ENCODE measurements around the gene TMED1. TPM values are rescaled to one million over a fixed set of nuclear protein-coding genes. Genes with fewer than 3 reads are reported as not detected.

The TMED1 gene
- total and polyA plus RNA-seq, 2 experiments from 2014 or later, result 29.7 to 37.2 TPM

DNA sequence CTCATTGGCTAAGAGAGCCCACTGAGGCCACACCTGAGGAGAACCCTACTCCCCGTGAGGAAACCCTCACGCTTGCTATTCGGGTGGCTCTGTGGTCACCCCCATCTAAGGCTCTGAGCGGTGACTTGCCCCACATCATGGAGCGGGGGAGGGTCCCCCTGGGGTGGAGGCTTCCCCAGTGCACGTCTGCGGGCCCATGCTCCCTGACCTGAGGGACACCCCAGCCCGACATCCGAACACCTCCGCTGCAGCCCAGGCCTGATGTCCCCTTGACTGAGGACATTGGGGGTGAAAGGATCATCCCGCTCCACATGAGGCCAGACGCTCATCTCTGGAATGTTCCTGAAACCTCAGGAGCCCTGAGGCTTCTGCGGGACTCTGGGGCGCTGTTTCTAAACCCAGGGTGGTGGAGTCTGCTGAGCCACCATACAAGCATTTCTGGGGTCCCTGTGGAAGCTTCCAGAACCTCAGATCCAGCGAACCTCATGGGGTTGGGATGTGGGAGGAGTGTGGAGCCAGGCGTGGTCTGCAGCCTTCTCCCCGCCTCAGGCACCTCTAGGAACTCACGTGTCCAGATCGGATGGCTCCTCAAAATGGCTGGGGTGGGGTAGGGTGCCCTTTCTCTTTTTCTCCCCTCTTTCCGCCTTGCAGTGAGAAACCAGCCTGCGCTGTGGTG, 19.9 kb downstream of the TMED1 start:
- Mint-ChIP-seq H3K27me3 (ENCODE audit: insufficient read depth, low read depth, poor library complexity) (peaks cover 20% of the 10 kb centered on the region), H3K4me3 (no peak overlapping the region), H3K4me1 (no peaks in the 10 kb centered on the region), H3K9me3 (no peaks in the 10 kb centered on the region), H3K27ac (peak overlapping the region; percentile 91), H3K36me3 (ENCODE audit: low read depth) (peaks cover 30% of the 10 kb centered on the region)
- Histone ChIP-seq H3K36me3 (ENCODE audit: insufficient read depth) (no peaks in the 10 kb centered on the region), H4K20me1 (replicated peaks; ENCODE audit: insufficient read depth) (no peaks in the 10 kb centered on the region), H3K79me2 (replicated peaks; ENCODE audit: insufficient read depth) (no peaks in the 10 kb centered on the region), H3K27me3 (ENCODE audit: insufficient read depth) (no peaks in the 10 kb centered on the region), H3K4me2 (no peak overlapping the region), H3K9me2 (ENCODE audit: insufficient read depth) (no peaks in the 10 kb centered on the region), H2AFZ (no peak overlapping the region), H3F3A (replicated peaks; ENCODE audit: low read depth) (no peaks in the 10 kb centered on the region), H3K4me1 (ENCODE audit: insufficient read depth) (no peaks in the 10 kb centered on the region), H3K27ac (ENCODE audit: low read depth) (peak overlapping the region; percentile 45; the same call in 1 of the 2 replicates), H3K4me3 (no peak overlapping the region)
- TF ChIP-seq, protein P1, sequence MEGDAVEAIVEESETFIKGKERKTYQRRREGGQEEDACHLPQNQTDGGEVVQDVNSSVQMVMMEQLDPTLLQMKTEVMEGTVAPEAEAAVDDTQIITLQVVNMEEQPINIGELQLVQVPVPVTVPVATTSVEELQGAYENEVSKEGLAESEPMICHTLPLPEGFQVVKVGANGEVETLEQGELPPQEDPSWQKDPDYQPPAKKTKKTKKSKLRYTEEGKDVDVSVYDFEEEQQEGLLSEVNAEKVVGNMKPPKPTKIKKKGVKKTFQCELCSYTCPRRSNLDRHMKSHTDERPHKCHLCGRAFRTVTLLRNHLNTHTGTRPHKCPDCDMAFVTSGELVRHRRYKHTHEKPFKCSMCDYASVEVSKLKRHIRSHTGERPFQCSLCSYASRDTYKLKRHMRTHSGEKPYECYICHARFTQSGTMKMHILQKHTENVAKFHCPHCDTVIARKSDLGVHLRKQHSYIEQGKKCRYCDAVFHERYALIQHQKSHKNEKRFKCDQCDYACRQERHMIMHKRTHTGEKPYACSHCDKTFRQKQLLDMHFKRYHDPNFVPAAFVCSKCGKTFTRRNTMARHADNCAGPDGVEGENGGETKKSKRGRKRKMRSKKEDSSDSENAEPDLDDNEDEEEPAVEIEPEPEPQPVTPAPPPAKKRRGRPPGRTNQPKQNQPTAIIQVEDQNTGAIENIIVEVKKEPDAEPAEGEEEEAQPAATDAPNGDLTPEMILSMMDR (conservative IDR thresholded peaks at IDR 0.05; ENCODE audit: low read depth in 2 of 2), result no peak
- TF ChIP-seq, protein P2, sequence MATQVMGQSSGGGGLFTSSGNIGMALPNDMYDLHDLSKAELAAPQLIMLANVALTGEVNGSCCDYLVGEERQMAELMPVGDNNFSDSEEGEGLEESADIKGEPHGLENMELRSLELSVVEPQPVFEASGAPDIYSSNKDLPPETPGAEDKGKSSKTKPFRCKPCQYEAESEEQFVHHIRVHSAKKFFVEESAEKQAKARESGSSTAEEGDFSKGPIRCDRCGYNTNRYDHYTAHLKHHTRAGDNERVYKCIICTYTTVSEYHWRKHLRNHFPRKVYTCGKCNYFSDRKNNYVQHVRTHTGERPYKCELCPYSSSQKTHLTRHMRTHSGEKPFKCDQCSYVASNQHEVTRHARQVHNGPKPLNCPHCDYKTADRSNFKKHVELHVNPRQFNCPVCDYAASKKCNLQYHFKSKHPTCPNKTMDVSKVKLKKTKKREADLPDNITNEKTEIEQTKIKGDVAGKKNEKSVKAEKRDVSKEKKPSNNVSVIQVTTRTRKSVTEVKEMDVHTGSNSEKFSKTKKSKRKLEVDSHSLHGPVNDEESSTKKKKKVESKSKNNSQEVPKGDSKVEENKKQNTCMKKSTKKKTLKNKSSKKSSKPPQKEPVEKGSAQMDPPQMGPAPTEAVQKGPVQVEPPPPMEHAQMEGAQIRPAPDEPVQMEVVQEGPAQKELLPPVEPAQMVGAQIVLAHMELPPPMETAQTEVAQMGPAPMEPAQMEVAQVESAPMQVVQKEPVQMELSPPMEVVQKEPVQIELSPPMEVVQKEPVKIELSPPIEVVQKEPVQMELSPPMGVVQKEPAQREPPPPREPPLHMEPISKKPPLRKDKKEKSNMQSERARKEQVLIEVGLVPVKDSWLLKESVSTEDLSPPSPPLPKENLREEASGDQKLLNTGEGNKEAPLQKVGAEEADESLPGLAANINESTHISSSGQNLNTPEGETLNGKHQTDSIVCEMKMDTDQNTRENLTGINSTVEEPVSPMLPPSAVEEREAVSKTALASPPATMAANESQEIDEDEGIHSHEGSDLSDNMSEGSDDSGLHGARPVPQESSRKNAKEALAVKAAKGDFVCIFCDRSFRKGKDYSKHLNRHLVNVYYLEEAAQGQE (IDR thresholded peaks at IDR 0.05; ENCODE audit: unreplicated experiment), result no peak
- no peak for TF ChIP-seq JUNB (IDR thresholded peaks at IDR 0.05; ENCODE audit: unreplicated experiment)
- no peak for TF ChIP-seq EZH2phosphoT487 (IDR thresholded peaks at IDR 0.05; ENCODE audit: unreplicated experiment)
- no peak for TF ChIP-seq ZNF114 (CRISPR knock-in tag; IDR thresholded peaks at IDR 0.05)
- TF ChIP-seq, protein P3, sequence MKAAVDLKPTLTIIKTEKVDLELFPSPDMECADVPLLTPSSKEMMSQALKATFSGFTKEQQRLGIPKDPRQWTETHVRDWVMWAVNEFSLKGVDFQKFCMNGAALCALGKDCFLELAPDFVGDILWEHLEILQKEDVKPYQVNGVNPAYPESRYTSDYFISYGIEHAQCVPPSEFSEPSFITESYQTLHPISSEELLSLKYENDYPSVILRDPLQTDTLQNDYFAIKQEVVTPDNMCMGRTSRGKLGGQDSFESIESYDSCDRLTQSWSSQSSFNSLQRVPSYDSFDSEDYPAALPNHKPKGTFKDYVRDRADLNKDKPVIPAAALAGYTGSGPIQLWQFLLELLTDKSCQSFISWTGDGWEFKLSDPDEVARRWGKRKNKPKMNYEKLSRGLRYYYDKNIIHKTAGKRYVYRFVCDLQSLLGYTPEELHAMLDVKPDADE (IDR thresholded peaks at IDR 0.05), result no peak
- TF ChIP-seq, protein P4, sequence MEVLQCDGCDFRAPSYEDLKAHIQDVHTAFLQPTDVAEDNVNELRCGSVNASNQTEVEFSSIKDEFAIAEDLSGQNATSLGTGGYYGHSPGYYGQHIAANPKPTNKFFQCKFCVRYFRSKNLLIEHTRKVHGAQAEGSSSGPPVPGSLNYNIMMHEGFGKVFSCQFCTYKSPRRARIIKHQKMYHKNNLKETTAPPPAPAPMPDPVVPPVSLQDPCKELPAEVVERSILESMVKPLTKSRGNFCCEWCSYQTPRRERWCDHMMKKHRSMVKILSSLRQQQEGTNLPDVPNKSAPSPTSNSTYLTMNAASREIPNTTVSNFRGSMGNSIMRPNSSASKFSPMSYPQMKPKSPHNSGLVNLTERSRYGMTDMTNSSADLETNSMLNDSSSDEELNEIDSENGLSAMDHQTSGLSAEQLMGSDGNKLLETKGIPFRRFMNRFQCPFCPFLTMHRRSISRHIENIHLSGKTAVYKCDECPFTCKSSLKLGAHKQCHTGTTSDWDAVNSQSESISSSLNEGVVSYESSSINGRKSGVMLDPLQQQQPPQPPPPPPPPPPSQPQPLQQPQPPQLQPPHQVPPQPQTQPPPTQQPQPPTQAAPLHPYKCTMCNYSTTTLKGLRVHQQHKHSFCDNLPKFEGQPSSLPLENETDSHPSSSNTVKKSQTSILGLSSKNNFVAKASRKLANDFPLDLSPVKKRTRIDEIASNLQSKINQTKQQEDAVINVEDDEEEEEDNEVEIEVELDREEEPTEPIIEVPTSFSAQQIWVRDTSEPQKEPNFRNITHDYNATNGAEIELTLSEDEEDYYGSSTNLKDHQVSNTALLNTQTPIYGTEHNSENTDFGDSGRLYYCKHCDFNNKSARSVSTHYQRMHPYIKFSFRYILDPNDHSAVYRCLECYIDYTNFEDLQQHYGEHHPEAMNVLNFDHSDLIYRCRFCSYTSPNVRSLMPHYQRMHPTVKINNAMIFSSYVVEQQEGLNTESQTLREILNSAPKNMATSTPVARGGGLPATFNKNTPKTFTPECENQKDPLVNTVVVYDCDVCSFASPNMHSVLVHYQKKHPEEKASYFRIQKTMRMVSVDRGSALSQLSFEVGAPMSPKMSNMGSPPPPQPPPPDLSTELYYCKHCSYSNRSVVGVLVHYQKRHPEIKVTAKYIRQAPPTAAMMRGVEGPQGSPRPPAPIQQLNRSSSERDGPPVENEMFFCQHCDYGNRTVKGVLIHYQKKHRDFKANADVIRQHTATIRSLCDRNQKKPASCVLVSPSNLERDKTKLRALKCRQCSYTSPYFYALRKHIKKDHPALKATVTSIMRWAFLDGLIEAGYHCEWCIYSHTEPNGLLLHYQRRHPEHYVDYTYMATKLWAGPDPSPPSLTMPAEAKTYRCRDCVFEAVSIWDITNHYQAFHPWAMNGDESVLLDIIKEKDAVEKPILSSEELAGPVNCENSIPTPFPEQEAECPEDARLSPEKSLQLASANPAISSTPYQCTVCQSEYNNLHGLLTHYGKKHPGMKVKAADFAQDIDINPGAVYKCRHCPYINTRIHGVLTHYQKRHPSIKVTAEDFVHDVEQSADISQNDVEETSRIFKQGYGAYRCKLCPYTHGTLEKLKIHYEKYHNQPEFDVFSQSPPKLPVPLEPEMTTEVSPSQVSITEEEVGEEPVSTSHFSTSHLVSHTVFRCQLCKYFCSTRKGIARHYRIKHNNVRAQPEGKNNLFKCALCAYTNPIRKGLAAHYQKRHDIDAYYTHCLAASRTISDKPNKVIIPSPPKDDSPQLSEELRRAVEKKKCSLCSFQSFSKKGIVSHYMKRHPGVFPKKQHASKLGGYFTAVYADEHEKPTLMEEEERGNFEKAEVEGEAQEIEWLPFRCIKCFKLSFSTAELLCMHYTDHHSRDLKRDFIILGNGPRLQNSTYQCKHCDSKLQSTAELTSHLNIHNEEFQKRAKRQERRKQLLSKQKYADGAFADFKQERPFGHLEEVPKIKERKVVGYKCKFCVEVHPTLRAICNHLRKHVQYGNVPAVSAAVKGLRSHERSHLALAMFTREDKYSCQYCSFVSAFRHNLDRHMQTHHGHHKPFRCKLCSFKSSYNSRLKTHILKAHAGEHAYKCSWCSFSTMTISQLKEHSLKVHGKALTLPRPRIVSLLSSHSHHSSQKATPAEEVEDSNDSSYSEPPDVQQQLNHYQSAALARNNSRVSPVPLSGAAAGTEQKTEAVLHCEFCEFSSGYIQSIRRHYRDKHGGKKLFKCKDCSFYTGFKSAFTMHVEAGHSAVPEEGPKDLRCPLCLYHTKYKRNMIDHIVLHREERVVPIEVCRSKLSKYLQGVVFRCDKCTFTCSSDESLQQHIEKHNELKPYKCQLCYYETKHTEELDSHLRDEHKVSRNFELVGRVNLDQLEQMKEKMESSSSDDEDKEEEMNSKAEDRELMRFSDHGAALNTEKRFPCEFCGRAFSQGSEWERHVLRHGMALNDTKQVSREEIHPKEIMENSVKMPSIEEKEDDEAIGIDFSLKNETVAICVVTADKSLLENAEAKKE (CRISPR knock-in tag; IDR thresholded peaks at IDR 0.05), result no peak
- TF ChIP-seq CREB1 (CRISPR knock-in tag; IDR thresholded peaks at IDR 0.05; ENCODE audit: low read depth), result no peak
- no peak for TF ChIP-seq STAT1 (IDR thresholded peaks at IDR 0.05; ENCODE audit: unreplicated experiment)
- no peak for TF ChIP-seq ZNF331 (CRISPR knock-in tag; IDR thresholded peaks at IDR 0.05; ENCODE audit: low read depth)
- TF ChIP-seq POLR2AphosphoS5 (IDR thresholded peaks at IDR 0.05; ENCODE audit: low read depth), result no peak
- DNase-seq (ENCODE audit: low spot score) (peak; percentile 13), ATAC-seq (no peak)
